Central memory CD4-positive, alpha-beta T cell (primary cell): ENCODE data around the gene LMBRD1.

Experiments used
- DNase-seq: peaks from one replicate; pipeline ENCODE4 v3.0.0; 2022

The LMBRD1 gene

GRCh38 chr6:69627625-69628024 lies 169.2 kb downstream of the LMBRD1 start:
- DNase-seq = no peak

DNA sequence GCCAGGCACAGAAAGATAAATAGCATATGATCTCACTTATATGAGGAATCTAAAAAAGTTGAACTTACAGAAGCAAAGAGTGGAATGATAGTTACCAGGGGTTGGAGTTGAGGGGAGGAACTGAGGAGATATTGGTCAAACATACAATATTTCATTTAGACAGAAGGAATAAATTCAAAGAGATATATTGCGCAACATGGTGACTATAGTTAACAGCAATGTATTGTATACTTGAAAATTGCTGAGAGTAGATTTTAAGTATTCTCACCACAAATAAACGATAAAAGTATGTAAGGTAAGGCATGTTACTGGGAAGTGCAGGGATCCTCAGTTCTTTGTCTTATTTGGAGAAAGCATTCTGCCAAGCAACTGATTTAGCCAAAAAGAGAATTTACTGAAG lies 171.9 kb downstream of the LMBRD1 start:
- no peak for DNase-seq
